Measurements from ENCODE around the gene HRK. TPM values are rescaled to one million over a fixed set of nuclear protein-coding genes. Genes with fewer than 3 reads are reported as not detected.

The HRK gene
- total RNA-seq, 6 donors from 2014 or later, result 0.06 to 0.33 (median 0.13) TPM; not detected in 3

DNA sequence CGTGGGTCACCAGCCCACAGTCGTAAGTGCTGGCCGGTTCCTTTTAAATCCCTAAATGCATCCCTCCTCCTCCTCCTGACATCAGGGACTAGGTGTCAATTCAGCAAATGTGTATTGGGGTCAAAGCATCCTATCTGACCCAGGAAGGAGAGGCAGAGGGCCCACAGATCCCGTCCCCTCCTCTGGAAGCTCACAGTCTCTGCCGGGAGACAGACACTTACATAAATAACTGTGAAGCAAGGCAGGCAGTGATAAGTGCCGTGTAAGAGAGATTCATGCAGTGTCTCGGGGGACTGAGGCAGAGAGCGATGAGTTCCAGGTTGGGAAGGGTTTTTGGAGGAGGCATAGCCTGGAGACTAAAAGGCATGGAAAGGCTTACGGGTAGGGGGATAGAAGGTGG, 44.1 kb downstream of the HRK start:
- H3K9me3 ChIP-seq, result no peaks in the 10 kb centered on the region
- 69 to 77% methylated on average over 9 of the region's 9 CpGs for WGBS, 2 donors
- no peaks in the 10 kb centered on the region for H3K4me1 ChIP-seq
- no peak overlapping the region for H3K4me3 ChIP-seq
- no peaks in the 10 kb centered on the region for H3K36me3 ChIP-seq
- TF ChIP-seq EP300 (IDR thresholded peaks at IDR 0.05), result no peak
- TF ChIP-seq POLR2A (IDR thresholded peaks at IDR 0.05), result no peak
- no peak for TF ChIP-seq POLR2AphosphoS5 (IDR thresholded peaks at IDR 0.05)
- TF ChIP-seq, protein P1, sequence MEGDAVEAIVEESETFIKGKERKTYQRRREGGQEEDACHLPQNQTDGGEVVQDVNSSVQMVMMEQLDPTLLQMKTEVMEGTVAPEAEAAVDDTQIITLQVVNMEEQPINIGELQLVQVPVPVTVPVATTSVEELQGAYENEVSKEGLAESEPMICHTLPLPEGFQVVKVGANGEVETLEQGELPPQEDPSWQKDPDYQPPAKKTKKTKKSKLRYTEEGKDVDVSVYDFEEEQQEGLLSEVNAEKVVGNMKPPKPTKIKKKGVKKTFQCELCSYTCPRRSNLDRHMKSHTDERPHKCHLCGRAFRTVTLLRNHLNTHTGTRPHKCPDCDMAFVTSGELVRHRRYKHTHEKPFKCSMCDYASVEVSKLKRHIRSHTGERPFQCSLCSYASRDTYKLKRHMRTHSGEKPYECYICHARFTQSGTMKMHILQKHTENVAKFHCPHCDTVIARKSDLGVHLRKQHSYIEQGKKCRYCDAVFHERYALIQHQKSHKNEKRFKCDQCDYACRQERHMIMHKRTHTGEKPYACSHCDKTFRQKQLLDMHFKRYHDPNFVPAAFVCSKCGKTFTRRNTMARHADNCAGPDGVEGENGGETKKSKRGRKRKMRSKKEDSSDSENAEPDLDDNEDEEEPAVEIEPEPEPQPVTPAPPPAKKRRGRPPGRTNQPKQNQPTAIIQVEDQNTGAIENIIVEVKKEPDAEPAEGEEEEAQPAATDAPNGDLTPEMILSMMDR (IDR thresholded peaks at IDR 0.05), result no peak
- no peak for ATAC-seq (ENCODE audit: low FRiP score in 2 of 2)
- H3K27ac ChIP-seq, result no peak overlapping the region
- no peaks in the 10 kb centered on the region for H3K27me3 ChIP-seq
- no peak for DNase-seq

DNA sequence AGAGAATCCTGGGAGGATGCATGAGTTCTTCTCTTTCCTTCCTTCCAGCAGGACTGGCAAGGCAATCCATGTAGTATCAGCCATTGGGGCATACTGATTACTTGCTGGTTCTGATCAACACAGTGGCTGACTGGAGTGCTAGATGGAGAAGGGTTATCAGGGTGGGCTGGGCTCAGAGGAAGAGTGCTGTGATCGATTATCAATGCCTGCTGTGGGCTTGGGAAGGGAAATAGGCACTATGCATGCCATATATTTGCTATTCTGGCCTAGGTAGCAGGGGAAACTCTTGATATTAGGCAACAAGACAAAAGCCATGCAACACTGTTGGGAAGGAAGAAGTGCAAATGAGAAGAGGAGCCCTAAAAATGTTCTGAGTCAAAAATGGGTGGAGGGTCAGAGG, 45.8 kb downstream of the HRK start:
- Histone ChIP-seq H3K9me3 (no peaks in the 10 kb centered on the region), H3K27me3 (no peaks in the 10 kb centered on the region), H3K27ac (no peak overlapping the region), H3K36me3 (no peaks in the 10 kb centered on the region), H3K4me3 (no peak overlapping the region), H3K4me1 (no peaks in the 10 kb centered on the region)
- ATAC-seq (ENCODE audit: low FRiP score in 2 of 2) (no peak), DNase-seq (no peak)
- TF ChIP-seq, protein P1 (IDR thresholded peaks at IDR 0.05), result no peak
- TF ChIP-seq EP300 (IDR thresholded peaks at IDR 0.05) (no peak), POLR2AphosphoS5 (IDR thresholded peaks at IDR 0.05) (no peak), POLR2A (IDR thresholded peaks at IDR 0.05) (no peak)
- 80 to 100% methylated on average over 1 of the region's 1 CpG for WGBS, 2 donors

DNA sequence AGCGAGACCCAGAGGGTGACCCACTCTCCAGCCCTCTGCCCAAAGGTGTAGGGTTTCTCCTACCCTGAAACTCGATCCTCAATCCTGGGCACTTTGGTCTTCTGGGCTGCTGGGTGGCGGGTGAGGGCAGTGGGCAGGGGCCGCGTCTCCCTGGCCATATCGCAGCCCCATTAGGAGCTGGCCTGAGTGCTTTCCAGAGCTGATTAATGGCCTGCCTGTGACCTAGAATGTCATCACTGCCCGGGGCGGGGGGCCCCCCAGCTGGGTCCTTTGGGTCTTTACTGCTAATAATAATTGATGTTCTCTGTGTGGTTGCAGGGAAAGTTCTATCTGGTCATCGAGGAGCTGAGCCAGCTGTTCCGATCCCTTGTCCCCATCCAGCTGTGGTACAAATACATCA, 47.8 kb downstream of the HRK start:
- no peak overlapping the region for H3K27ac ChIP-seq
- TF ChIP-seq, protein P1 (IDR thresholded peaks at IDR 0.05), result no peak
- no peak for TF ChIP-seq POLR2A (IDR thresholded peaks at IDR 0.05)
- TF ChIP-seq POLR2AphosphoS5 (IDR thresholded peaks at IDR 0.05), result no peak
- TF ChIP-seq EP300 (IDR thresholded peaks at IDR 0.05), result no peak
- no peaks in the 10 kb centered on the region for H3K36me3 ChIP-seq
- 70 to 92% methylated on average over 4 to 9 of the region's 10 CpGs for WGBS, 2 donors
- no peaks in the 10 kb centered on the region for H3K27me3 ChIP-seq
- no peaks in the 10 kb centered on the region for H3K9me3 ChIP-seq
- ATAC-seq (ENCODE audit: low FRiP score in 2 of 2) (no peak), DNase-seq (peak in 1 of 2 donors; percentile 57)
- H3K4me1 ChIP-seq, result no peaks in the 10 kb centered on the region
- H3K4me3 ChIP-seq, result no peak overlapping the region

DNA sequence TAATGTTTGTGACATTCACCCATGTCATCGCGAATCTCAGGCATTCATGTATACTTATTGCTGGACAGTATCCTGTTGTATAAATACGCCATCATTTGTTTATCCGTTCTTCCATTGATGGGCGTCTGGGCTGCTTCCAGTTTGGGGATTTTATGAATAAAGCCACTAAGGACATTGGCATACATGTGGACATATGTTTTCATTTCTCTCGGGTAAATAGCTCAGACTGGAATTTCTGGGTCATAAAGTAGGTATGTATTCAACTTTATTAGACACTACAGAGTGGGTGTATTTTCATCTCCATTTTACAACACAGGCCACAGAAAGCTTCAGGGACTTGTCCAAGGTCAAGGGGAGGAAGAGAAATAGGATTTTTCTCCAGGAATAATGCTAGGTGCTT, 48.9 kb downstream of the HRK start:
- H3K27ac ChIP-seq, result no peak overlapping the region
- WGBS, 2 donors, result 68 to 84% methylated on average over 6 of the region's 6 CpGs
- H3K4me1 ChIP-seq, result no peaks in the 10 kb centered on the region
- TF ChIP-seq, protein P1 (IDR thresholded peaks at IDR 0.05), result no peak
- no peak for TF ChIP-seq POLR2AphosphoS5 (IDR thresholded peaks at IDR 0.05)
- TF ChIP-seq POLR2A (IDR thresholded peaks at IDR 0.05), result no peak
- no peak for TF ChIP-seq EP300 (IDR thresholded peaks at IDR 0.05)
- DNase-seq (no peak), ATAC-seq (ENCODE audit: low FRiP score in 2 of 2) (no peak)
- no peak overlapping the region for H3K4me3 ChIP-seq
- H3K27me3 ChIP-seq, result no peaks in the 10 kb centered on the region
- no peaks in the 10 kb centered on the region for H3K36me3 ChIP-seq
- H3K9me3 ChIP-seq, result no peaks in the 10 kb centered on the region

DNA sequence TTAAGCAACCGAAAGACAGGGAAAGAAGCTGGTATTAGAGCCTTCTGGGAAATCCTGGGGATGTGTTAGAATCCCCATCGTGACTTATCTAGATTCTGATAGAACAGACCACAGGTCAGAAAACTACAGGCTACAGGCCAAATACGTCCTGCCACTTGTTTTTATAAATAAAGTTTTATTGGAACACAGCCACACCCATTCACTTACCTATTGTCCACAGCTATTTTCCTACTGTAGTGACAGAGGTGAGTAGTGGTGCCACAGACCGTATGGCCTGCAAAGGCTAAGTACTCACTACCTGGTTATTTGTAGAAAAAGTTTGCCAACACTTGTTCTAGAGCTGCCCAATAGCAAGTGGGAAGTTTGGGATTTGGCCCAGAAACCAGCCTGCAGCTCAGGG, 53.8 kb downstream of the HRK start:
- Histone ChIP-seq H3K9me3 (peaks cover 0 to 10% (median 2%) of the 10 kb centered on the region in 4 donors), H3K27me3 (no peaks in the 10 kb centered on the region), H3K36me3 (no peaks in the 10 kb centered on the region), H3K4me1 (no peaks in the 10 kb centered on the region), H3K4me3 (no peak overlapping the region), H3K27ac (no peak overlapping the region)
- WGBS, 2 donors, result 79 to 93% methylated on average over 4 of the region's 4 CpGs
- DNase-seq (no peak), ATAC-seq (ENCODE audit: low FRiP score in 2 of 2) (no peak)
- TF ChIP-seq EP300 (IDR thresholded peaks at IDR 0.05) (no peak), POLR2AphosphoS5 (IDR thresholded peaks at IDR 0.05) (no peak), POLR2A (IDR thresholded peaks at IDR 0.05) (no peak)
- TF ChIP-seq, protein P1 (IDR thresholded peaks at IDR 0.05), result no peak
